H1 (cell line): ENCODE measurements around the gene SMIM7. TPM values are rescaled to one million over a fixed set of nuclear protein-coding genes. Genes with fewer than 3 reads are reported as not detected.

Experiments used
- BCL11A ChIP-seq, 2 experiments: IDR thresholded peaks; one replicate each; pipeline ENCODE4 v1.6.1; 2011; ENCODE audit warnings: low read depth in 2 of 2, low read length in 2 of 2, mild to moderate bottlenecking in 2 of 2
- CBX5 ChIP-seq: fragments of 300-800, 300-1000 bp; sonication (generic); IDR thresholded peaks from 2 replicates; pipeline ENCODE4 v1.7.1; 2016; ENCODE audit warnings: antibody characterized with exemption, low read length, low read depth
- CEBPB ChIP-seq: IDR thresholded peaks from 2 replicates; pipeline ENCODE4 v1.6.1; 2012; ENCODE audit warnings: low read depth, low read length
- CTCF ChIP-seq, 3 experiments: IDR thresholded peaks; 1 replicate in 2 of 3; 2 replicates in 1 of 3; pipeline versions ENCODE4 v1.5.1 to v1.6.1; 2011; ENCODE audit warnings: low read length in 3 of 3, mild to moderate bottlenecking in 3 of 3, inconsistent platforms in 2 of 3, low read depth in 1 of 3, moderate library complexity in 1 of 3; ENCODE audit not compliant: insufficient read depth in 1 of 3; ENCODE audit errors: control extremely low read depth in 1 of 3
- FOSL1 ChIP-seq: IDR thresholded peaks from 2 replicates; pipeline ENCODE4 v1.6.1; 2011; ENCODE audit warnings: mild to moderate bottlenecking, low read depth, low read length, moderate library complexity; ENCODE audit not compliant: insufficient read depth
- KDM4A ChIP-seq: IDR thresholded peaks from one replicate; pipeline ENCODE4 v1.7.1; 2012; ENCODE audit warnings: low read depth, mild to moderate bottlenecking, moderate library complexity, low read length, inconsistent platforms; ENCODE audit not compliant: severe bottlenecking
- SP1 ChIP-seq: IDR thresholded peaks from 2 replicates; pipeline ENCODE4 v1.6.1; 2011; ENCODE audit warnings: low read depth, low read length
- TAF7 ChIP-seq: optimal IDR thresholded peaks from 2 replicates; pipeline ENCODE3; 2011; ENCODE audit warnings: low read depth, mild to moderate bottlenecking, inconsistent platforms, low read length, moderate library complexity, borderline replicate concordance
- polyA plus RNA-seq, 7 experiments: library from polyadenylated mRNA; depleted of rRNA in 3 of 7; stranded (reverse) in 5 of 7; unstranded in 2 of 7; fragments of >200 nt in 5 of 7; fragments of 200-250 nt in 2 of 7; gene quantifications; 1 replicate in 5 of 7; 2 replicates in 1 of 7; 4 replicates in 1 of 7; pipeline versions ENCODE4 v1.2.1 to v1.2.3, GENCODE V29; 2011 to 2013; ENCODE audit warnings: missing spikeins in 2 of 7, mixed read lengths in 2 of 7
- total RNA-seq: library from RNA; stranded (reverse); fragmentation: NEBNext Ultra II Directional; extraction: Animal tissue kit (Norgen Biotek cat#: 25700); gene quantifications from 2 replicates; pipeline ENCODE4 v1.2.1, GENCODE V29; 2021

Gene SMIM7
- total and polyA plus RNA-seq, 2 of the 8 experiments (the other 6 are each of a cell fraction or from before 2014, with no cell fraction given): 55.5 to 67.5 TPM

GRCh38 chr19:16613841-16614240 lies 46.1 kb downstream of the SMIM7 start (continued):
- TF ChIP-seq CTCF (IDR thresholded peaks at IDR 0.05; ENCODE audit: control extremely low read depth in 1 of 3, insufficient read depth in 1 of 3, low read depth in 1 of 3, low read length in 3 of 3) (no peak), CBX5 (no peak), CEBPB (no peak), BCL11A (IDR thresholded peaks at IDR 0.05; ENCODE audit: low read depth in 2 of 2, low read length in 2 of 2) (no peak), KDM4A (no peak), FOSL1 (no peak), TAF7 (no peak), SP1 (no peak)
